GOT3 (cell line): ENCODE measurements around the gene GJB5.

Experiments used
- DNase-seq: peaks from one replicate; lab custom pipeline; 2025; ENCODE audit warnings: mixed read lengths; lab: John Stamatoyannopoulos, UW

Gene GJB5

GRCh38 chr1:34776911-34777310, 22.1 kb downstream of the GJB5 start:
- DNase-seq, result no peak

- no peak for DNase-seq
These were observed 22.9 kb downstream of the GJB5 start for GRCh38 chr1:34777519-34778321.

GRCh38 chr1:34778381-34778780, 23.5 kb downstream of the GJB5 start:
- no peak for DNase-seq

- no peak for DNase-seq
These were observed 24.2 kb downstream of the GJB5 start for GRCh38 chr1:34779005-34779404.

- DNase-seq, result no peak
These were observed 24.7 kb downstream of the GJB5 start for GRCh38 chr1:34779526-34779925.

- DNase-seq, result no peak
These were observed 25.1 kb downstream of the GJB5 start for GRCh38 chr1:34779962-34780361.

GRCh38 chr1:34780528-34780927, 25.7 kb downstream of the GJB5 start:
- DNase-seq, result no peak

GRCh38 chr1:34781071-34781843, 26.4 kb downstream of the GJB5 start, which contains the start of gene GJB3:
GJB3 (plus strand) TSS chr1:34781214; CDS start chr1:34784763, 3,549 bp downstream.
- DNase-seq, result no peak

GRCh38 chr1:34781844-34782391, 27.1 kb downstream of the GJB5 start:
- DNase-seq, result no peak

GRCh38 chr1:34784751-34785221, 29.9 kb downstream of the GJB5 start:
- no peak for DNase-seq

GRCh38 chr1:34785231-34785874, 30.5 kb downstream of the GJB5 start:
- DNase-seq, result no peak

- no peak for DNase-seq
These were observed 31.1 kb downstream of the GJB5 start for GRCh38 chr1:34785875-34786470.

- DNase-seq, result no peak
These were observed 31.9 kb downstream of the GJB5 start for GRCh38 chr1:34786521-34787325.

GRCh38 chr1:34787461-34788420, 32.9 kb downstream of the GJB5 start:
- DNase-seq, result no peak

- DNase-seq, result no peak
These were observed 36.1 kb downstream of the GJB5 start for GRCh38 chr1:34790985-34791384.

- no peak for DNase-seq
These were observed 37.6 kb downstream of the GJB5 start for GRCh38 chr1:34792424-34792823.

- no peak for DNase-seq
These were observed 38.3 kb downstream of the GJB5 start, which contains the start of gene GJA4 for GRCh38 chr1:34792868-34793727. GJA4 (plus strand) TSS chr1:34792999; CDS start chr1:34794214, 1,215 bp downstream.

- DNase-seq, result no peak
These were observed 39.3 kb downstream of the GJB5 start for GRCh38 chr1:34794001-34794789.
